ENCODE measurements around the gene ZNF248.

The ZNF248 gene

GRCh38 chr10:37737336-37737735, 120.1 kb downstream of the ZNF248 start:
- H3K4me1 ChIP-seq (ENCODE audit: control insufficient read depth, low read depth, low read length) = no peaks in the 10 kb centered on the region
- H3K27me3 ChIP-seq (ENCODE audit: control insufficient read depth, insufficient read depth, low read length) = no peaks in the 10 kb centered on the region
- H3K9ac ChIP-seq (ENCODE audit: low read length) = no peak overlapping the region

GRCh38 chr10:37736120-37736519, 121.3 kb downstream of the ZNF248 start:
- Histone ChIP-seq H3K9ac (ENCODE audit: low read length) (no peak overlapping the region), H3K27me3 (ENCODE audit: control insufficient read depth, insufficient read depth, low read length) (no peaks in the 10 kb centered on the region), H3K9me3 (ENCODE audit: control insufficient read depth, low read depth, low read length) (no peaks in the 10 kb centered on the region), H3K27ac (ENCODE audit: low read length) (no peak overlapping the region), H3K4me1 (ENCODE audit: control insufficient read depth, low read depth, low read length) (no peaks in the 10 kb centered on the region), H3K4me3 (ENCODE audit: low read length) (no peak overlapping the region), H3K36me3 (ENCODE audit: control insufficient read depth, low read depth, low read length) (no peaks in the 10 kb centered on the region)

More at GRCh38 chr10:37737336-37737735, 120.1 kb downstream of the ZNF248 start:
- no peaks in the 10 kb centered on the region for H3K36me3 ChIP-seq (ENCODE audit: control insufficient read depth, low read depth, low read length)
- H3K9me3 ChIP-seq (ENCODE audit: control insufficient read depth, low read depth, low read length) = no peaks in the 10 kb centered on the region
- H3K4me3 ChIP-seq (ENCODE audit: low read length) = no peak overlapping the region
- H3K27ac ChIP-seq (ENCODE audit: low read length) = no peak overlapping the region

- H3K27me3 ChIP-seq (ENCODE audit: control insufficient read depth, insufficient read depth, low read length) = no peaks in the 10 kb centered on the region
- H3K27ac ChIP-seq (ENCODE audit: low read length) = no peak overlapping the region
- no peaks in the 10 kb centered on the region for H3K36me3 ChIP-seq (ENCODE audit: control insufficient read depth, low read depth, low read length)
- no peaks in the 10 kb centered on the region for H3K4me1 ChIP-seq (ENCODE audit: control insufficient read depth, low read depth, low read length)
- no peak overlapping the region for H3K9ac ChIP-seq (ENCODE audit: low read length)
- no peak overlapping the region for H3K4me3 ChIP-seq (ENCODE audit: low read length)
- H3K9me3 ChIP-seq (ENCODE audit: control insufficient read depth, low read depth, low read length) = no peaks in the 10 kb centered on the region
These were observed 122.4 kb downstream of the ZNF248 start for GRCh38 chr10:37734971-37735370.

All from iPS-18a (cell line).